ENCODE results near the gene FAM90A26.
"Not testable (repeated sequence)": the region's sequence is repeated elsewhere in the genome, so short reads cannot be mapped to it uniquely, and the experiment has no call there.

DNA sequence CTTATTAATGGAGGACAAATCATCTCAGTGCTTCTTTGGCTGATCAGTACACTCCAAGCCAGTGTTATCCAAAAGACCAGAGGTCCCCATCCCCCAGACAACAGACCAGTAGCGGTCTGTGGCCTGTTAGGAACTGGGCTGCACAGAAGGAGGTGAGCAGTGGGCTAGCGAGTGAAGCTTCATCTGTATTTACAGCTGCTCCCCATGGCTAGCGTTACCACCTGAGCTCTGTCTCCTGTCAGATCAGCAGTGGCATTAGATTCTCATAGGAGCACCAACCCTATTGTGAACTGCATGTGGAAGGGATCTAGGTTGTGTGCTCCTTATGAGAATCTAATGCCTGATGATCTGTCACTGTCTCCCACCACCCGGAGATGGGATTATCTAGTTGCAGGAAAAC is 37.4 kb upstream of the FAM90A26 start:
- not testable (repeated sequence) for TF ChIP-seq TARDBP (IDR thresholded peaks at IDR 0.05; ENCODE audit: borderline replicate concordance); RB1 (IDR thresholded peaks at IDR 0.05; ENCODE audit: borderline replicate concordance); POLR2AphosphoS5 (IDR thresholded peaks at IDR 0.05; ENCODE audit: low read length); USF2 (IDR thresholded peaks at IDR 0.05; ENCODE audit: borderline replicate concordance, low read depth, low read length); EP300 (IDR thresholded peaks at IDR 0.05; ENCODE audit: borderline replicate concordance in 1 of 2, control insufficient read depth in 1 of 2, low read depth in 2 of 2, low read length in 2 of 2); POLR2A (IDR thresholded peaks at IDR 0.05; ENCODE audit: low read depth, low read length)
- TF ChIP-seq, protein P1, sequence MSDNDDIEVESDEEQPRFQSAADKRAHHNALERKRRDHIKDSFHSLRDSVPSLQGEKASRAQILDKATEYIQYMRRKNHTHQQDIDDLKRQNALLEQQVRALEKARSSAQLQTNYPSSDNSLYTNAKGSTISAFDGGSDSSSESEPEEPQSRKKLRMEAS (IDR thresholded peaks at IDR 0.05; ENCODE audit: low read depth, low read length) = not testable (repeated sequence)
- TF ChIP-seq, protein P2, sequence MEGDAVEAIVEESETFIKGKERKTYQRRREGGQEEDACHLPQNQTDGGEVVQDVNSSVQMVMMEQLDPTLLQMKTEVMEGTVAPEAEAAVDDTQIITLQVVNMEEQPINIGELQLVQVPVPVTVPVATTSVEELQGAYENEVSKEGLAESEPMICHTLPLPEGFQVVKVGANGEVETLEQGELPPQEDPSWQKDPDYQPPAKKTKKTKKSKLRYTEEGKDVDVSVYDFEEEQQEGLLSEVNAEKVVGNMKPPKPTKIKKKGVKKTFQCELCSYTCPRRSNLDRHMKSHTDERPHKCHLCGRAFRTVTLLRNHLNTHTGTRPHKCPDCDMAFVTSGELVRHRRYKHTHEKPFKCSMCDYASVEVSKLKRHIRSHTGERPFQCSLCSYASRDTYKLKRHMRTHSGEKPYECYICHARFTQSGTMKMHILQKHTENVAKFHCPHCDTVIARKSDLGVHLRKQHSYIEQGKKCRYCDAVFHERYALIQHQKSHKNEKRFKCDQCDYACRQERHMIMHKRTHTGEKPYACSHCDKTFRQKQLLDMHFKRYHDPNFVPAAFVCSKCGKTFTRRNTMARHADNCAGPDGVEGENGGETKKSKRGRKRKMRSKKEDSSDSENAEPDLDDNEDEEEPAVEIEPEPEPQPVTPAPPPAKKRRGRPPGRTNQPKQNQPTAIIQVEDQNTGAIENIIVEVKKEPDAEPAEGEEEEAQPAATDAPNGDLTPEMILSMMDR (IDR thresholded peaks at IDR 0.05 in 2 of 3, conservative IDR thresholded peaks at IDR 0.05 in 1 of 3; ENCODE audit: control insufficient read depth in 2 of 3, extremely low read depth in 1 of 3, insufficient read depth in 1 of 3, low read depth in 3 of 3, low read length in 3 of 3) = not testable (repeated sequence)
